Karpas-422 (cell line): ENCODE results near the gene CD7. TPM values are rescaled to one million over a fixed set of nuclear protein-coding genes. Genes with fewer than 3 reads are reported as not detected.

Source experiments
- DNase-seq: peaks from one replicate; pipeline ENCODE4 v3.0.0-alpha.2; 2015
- H2AFZ ChIP-seq: fragments of 200-600 bp; sonication (generic); 2 replicates; pipeline ENCODE4 v1.6.1; 2014; ENCODE audit warnings: antibody characterized with exemption, low read length, mixed read lengths
- H3K27ac ChIP-seq: fragments of 200-600 bp; sonication (generic); 2 replicates; pipeline ENCODE4 v1.5.1; 2014; ENCODE audit warnings: mild to moderate bottlenecking, low read length, moderate library complexity
- H3K27me3 ChIP-seq: fragments of 200-600 bp; sonication (generic); 2 replicates; pipeline ENCODE4 v1.6.1; 2014; ENCODE audit warnings: low read length, mixed read lengths
- H3K36me3 ChIP-seq: fragments of 200-600 bp; sonication (generic); 2 replicates; pipeline ENCODE4 v1.6.1; 2014; ENCODE audit warnings: low read length, mixed read lengths; ENCODE audit not compliant: insufficient read depth
- H3K4me1 ChIP-seq: fragments of 200-600 bp; sonication (generic); 2 replicates; pipeline ENCODE4 v1.6.1; 2014; ENCODE audit warnings: mild to moderate bottlenecking, low read length, mixed read lengths
- H3K4me2 ChIP-seq: fragments of 200-600 bp; sonication (generic); 2 replicates; pipeline ENCODE4 v1.6.1; 2014; ENCODE audit warnings: low read length, low read depth, mild to moderate bottlenecking; ENCODE audit not compliant: poor library complexity, severe bottlenecking
- H3K4me3 ChIP-seq: fragments of 200-600 bp; sonication (generic); 2 replicates; pipeline ENCODE4 v1.5.1; 2014; ENCODE audit warnings: mild to moderate bottlenecking, antibody characterized with exemption, low read length, mixed read lengths
- H3K79me2 ChIP-seq: fragments of 200-600 bp; sonication (generic); 2 replicates; pipeline ENCODE4 v1.6.1; 2014; ENCODE audit warnings: mild to moderate bottlenecking, low read length, mixed read lengths
- H3K9ac ChIP-seq: fragments of 200-600 bp; sonication (generic); 2 replicates; pipeline ENCODE4 v1.6.0; 2014; ENCODE audit warnings: low read length
- H3K9me2 ChIP-seq: fragments of 200-600 bp; sonication (generic), shearing (Covaris generic); replicated peaks from 2 replicates; pipeline ENCODE4 v1.6.0; 2014; ENCODE audit warnings: mild to moderate bottlenecking, low read length, moderate library complexity; ENCODE audit not compliant: insufficient read depth
- H3K9me3 ChIP-seq: fragments of 300-700, 200-600 bp; sonication (generic); 2 replicates; pipeline ENCODE4 v1.6.1; 2014; ENCODE audit warnings: low read length, mixed read lengths
- H4K20me1 ChIP-seq: fragments of 200-600 bp; sonication (generic); 2 replicates; pipeline ENCODE4 v1.6.1; 2014; ENCODE audit warnings: mild to moderate bottlenecking, antibody characterized with exemption, low read length, low read depth; ENCODE audit not compliant: insufficient read depth
- total RNA-seq: library from RNA; depleted of rRNA; stranded (reverse); fragments of >200 nt; shearing (Covaris generic); gene quantifications from 2 replicates; pipeline ENCODE4 v1.2.3, GENCODE V29; 2014; ENCODE audit warnings: low replicate concordance

The CD7 gene
- total RNA-seq, 1 experiment from 2014 or later = not detected

- Histone ChIP-seq H2AFZ (no peak overlapping the region), H4K20me1 (no peaks in the 10 kb centered on the region), H3K9me2 (no peaks in the 10 kb centered on the region), H3K4me2 (no peak overlapping the region), H3K9ac (no peak overlapping the region), H3K4me1 (peaks cover 34% of the 10 kb centered on the region), H3K27ac (no peak overlapping the region), H3K9me3 (no peaks in the 10 kb centered on the region), H3K27me3 (no peaks in the 10 kb centered on the region), H3K4me3 (no peak overlapping the region), H3K36me3 (no peaks in the 10 kb centered on the region), H3K79me2 (no peaks in the 10 kb centered on the region)
- no peak for DNase-seq
Observed at GRCh38 chr17:82294064-82294773, 23.2 kb downstream of the CD7 start.

DNA sequence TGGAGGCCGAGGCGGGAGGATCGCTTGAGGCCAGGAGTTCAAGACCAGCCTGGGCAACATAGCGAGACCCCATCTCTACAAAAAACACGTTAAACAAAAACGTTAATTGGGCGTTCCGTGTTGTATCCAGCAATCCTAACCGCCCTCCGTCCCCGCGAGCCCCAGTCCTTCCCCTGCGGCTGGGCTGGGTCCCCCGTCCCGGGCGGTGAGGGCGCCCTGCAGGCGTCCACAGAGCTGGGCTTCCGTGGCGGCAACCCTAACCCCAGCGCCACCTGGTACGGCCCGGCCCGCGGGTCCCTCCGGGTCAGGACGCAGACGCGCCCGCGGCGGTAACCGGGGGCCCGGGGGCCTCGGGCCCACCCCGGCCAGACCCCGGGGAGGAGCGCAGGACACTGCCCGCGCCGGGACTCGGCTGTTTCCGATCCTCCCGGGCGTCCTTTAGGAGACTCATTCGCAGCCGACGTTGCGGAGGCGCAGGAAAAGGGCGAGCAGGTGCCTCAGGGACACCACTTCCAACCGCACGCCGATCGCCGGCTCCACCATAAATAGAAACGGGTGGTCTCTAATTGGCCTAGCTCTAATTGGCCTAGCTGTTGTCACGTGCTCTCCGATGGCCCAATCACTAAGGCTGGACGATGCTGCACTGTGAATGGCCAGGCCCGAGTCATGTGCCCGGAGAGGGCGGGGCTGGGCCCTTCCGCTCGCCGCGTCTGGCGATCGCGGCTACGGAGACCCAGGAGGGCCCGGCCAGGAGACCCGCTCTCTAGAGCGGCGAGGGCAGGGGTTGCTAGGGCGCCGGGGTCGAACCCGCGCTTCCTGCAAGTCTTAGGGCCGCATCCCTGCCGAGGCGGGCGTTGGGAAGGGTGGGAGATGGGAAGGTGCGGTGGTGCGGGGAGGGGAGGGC is 24.9 kb downstream of the CD7 start:
- Histone ChIP-seq H3K9me2 (no peaks in the 10 kb centered on the region), H3K36me3 (no peaks in the 10 kb centered on the region), H3K27me3 (no peaks in the 10 kb centered on the region), H3K4me3 (peak overlapping the region; percentile 97), H3K4me2 (peak overlapping the region; percentile 99), H3K79me2 (no peaks in the 10 kb centered on the region), H3K9me3 (no peaks in the 10 kb centered on the region), H3K9ac (peak overlapping the region; percentile 97), H3K27ac (peak overlapping the region; percentile 65; the same call in 1 of the 2 replicates), H2AFZ (peak overlapping the region; percentile 95), H3K4me1 (peaks cover 22% of the 10 kb centered on the region), H4K20me1 (no peaks in the 10 kb centered on the region)
- peak; percentile 98 for DNase-seq

DNA sequence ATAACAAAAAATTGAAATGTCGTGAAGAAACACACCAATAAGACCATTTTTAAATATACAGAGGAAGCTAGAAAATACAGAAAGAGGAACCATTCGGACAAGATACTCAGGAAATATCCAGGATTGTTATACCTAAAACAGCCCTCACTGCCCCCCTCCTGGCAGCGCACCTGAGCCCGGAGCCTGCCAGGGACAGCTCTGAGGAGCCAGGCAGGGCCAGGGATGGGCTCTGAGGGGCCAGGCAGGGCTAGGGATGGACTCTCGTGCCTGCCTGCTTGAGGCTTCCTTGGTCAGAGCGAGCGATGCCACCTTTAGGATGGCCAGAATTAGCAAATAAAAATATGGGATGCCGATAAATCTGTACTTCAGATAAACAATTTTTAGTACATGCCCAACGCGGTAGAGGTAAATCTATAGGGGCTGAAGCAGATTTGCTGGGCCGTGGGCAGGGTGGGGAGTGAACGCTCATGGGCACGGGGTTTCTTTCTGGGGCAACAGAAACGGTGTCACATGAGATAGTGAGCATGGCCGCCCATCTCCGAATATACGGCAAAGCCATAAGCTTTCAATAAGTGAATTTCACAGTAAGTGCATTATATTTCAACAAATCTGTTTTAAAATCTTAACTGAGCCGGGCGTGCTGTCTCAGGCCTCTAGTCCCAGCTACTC is 25.7 kb downstream of the CD7 start:
- Histone ChIP-seq H3K9ac (peak overlapping the region; percentile 97), H3K27ac (no peak overlapping the region), H3K4me2 (peak overlapping the region; percentile 99), H3K36me3 (no peaks in the 10 kb centered on the region), H3K27me3 (no peaks in the 10 kb centered on the region), H3K4me1 (peaks cover 14% of the 10 kb centered on the region), H4K20me1 (no peaks in the 10 kb centered on the region), H3K79me2 (no peaks in the 10 kb centered on the region), H3K9me3 (no peaks in the 10 kb centered on the region), H2AFZ (peak overlapping the region; percentile 95; the same call in 1 of the 2 replicates), H3K4me3 (peak overlapping the region; percentile 97), H3K9me2 (no peaks in the 10 kb centered on the region)
- no peak for DNase-seq

- Histone ChIP-seq H3K79me2 (no peaks in the 10 kb centered on the region), H2AFZ (no peak overlapping the region), H3K27ac (no peak overlapping the region), H3K27me3 (no peaks in the 10 kb centered on the region), H4K20me1 (no peaks in the 10 kb centered on the region), H3K9me3 (no peaks in the 10 kb centered on the region), H3K36me3 (no peaks in the 10 kb centered on the region), H3K4me3 (no peak overlapping the region), H3K4me2 (no peak overlapping the region), H3K9me2 (no peaks in the 10 kb centered on the region), H3K4me1 (peaks cover 13% of the 10 kb centered on the region), H3K9ac (no peak overlapping the region)
- DNase-seq = no peak
Observed at GRCh38 chr17:82287868-82288801, 29.3 kb downstream of the CD7 start.

DNA sequence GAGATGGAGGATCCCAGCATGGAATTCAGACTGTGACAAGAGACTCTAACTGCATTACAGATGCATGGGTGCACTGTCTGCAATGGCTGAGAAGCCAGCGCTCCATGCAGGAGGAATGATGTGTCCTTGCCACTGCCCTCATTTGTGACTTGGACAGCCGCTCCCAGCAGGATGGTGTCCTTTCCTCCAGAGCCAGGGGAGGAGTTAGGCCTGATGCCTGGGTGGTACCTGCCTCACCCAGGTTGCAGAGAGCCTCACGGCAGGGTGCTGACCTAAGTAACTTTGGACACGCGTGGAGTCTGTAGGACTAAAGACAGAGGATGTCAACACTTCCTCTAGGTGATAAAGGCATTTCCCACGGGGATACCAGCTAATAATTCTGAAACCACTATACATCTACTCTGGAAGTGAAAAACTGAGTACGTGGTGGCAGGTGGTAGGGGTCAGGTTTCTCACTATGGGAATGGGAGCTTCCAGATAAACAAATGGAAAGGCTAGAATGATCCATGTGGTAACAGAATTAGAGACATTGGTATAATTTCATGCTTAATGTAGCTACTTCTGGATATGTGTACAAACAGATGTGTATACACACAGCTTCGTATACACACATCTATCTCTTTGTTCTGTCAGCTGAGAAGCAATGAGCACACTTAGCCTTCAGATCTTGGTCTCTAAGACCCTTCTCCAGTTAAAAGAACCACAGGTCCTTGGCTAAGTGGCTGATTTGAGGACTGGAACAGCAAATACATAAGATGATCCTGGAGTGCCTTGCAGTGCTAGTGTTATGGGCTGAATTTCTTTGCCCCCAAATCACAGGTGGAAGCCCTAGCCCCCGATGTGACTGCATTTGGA is 30.2 kb downstream of the CD7 start:
- DNase-seq = no peak
- H3K9ac ChIP-seq = no peak overlapping the region
- no peak overlapping the region for H2AFZ ChIP-seq

DNA sequence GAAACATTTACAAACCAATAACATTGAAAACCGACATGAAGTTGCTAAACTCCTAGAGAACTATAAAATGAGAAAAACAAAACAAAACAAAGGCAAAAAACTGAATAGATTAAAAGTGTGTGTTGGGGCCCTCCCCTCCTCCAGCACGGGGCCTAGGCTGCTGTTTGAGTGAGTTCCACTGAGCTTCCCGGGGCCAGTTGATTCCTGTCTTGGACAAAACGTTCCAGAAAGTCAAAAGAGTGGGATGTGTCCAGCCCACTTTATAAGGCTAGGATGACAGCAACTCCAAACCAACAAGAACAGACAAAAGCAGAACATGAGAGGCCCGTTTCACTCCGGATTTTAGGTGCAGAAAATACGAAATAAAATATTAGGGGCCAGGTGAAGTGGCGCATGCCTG is 32.3 kb downstream of the CD7 start:
- DNase-seq = no peak
- H3K9me2 ChIP-seq = no peaks in the 10 kb centered on the region
- no peak overlapping the region for H2AFZ ChIP-seq
- no peaks in the 10 kb centered on the region for H3K79me2 ChIP-seq
- no peak overlapping the region for H3K4me3 ChIP-seq
- H3K4me1 ChIP-seq = peaks cover 5% of the 10 kb centered on the region; the same call in 1 of the 2 replicates
- H3K9ac ChIP-seq = no peak overlapping the region
- H4K20me1 ChIP-seq = no peaks in the 10 kb centered on the region
- no peak overlapping the region for H3K4me2 ChIP-seq
- no peaks in the 10 kb centered on the region for H3K36me3 ChIP-seq
- H3K27me3 ChIP-seq = no peaks in the 10 kb centered on the region
- H3K9me3 ChIP-seq = no peaks in the 10 kb centered on the region
- no peak overlapping the region for H3K27ac ChIP-seq

More for the DNA sequence above, 30.2 kb downstream of the CD7 start:
- H3K4me3 ChIP-seq = no peak overlapping the region
- H3K27ac ChIP-seq = no peak overlapping the region
- H3K9me2 ChIP-seq = no peaks in the 10 kb centered on the region
- no peaks in the 10 kb centered on the region for H3K27me3 ChIP-seq
- no peaks in the 10 kb centered on the region for H3K79me2 ChIP-seq
- H4K20me1 ChIP-seq = no peaks in the 10 kb centered on the region
- no peaks in the 10 kb centered on the region for H3K9me3 ChIP-seq
- H3K4me2 ChIP-seq = no peak overlapping the region
- no peaks in the 10 kb centered on the region for H3K36me3 ChIP-seq
- peaks cover 12% of the 10 kb centered on the region for H3K4me1 ChIP-seq

DNA sequence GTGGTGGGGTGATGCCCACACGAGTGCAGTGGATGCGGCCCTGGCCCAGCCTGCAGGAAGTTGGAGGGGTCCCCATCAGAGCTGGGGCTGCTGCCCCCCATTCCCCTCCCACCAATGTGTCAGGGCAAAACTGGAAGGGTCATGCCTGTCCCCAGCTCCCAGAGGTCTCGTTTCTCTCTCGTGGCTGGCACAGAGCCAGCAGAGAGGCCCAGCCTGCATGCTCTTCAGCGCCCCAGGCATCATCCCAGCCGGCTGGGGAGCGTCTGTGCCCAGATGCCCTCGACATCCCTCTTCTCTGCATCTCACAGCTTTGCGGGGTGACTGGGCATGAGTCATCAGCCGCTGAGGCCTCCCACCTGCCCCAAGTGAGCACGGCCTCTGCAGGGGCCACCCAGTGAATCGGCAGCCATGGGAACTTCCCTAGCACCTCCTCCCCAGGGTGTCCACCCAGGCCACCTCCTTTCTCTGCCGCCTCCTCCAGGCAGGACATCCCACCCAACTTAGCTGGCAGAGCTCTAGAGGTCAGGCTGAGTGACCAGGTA is 34.1 kb downstream of the CD7 start:
- H3K4me3 ChIP-seq = no peak overlapping the region
- H3K79me2 ChIP-seq = no peaks in the 10 kb centered on the region
- no peaks in the 10 kb centered on the region for H3K9me2 ChIP-seq
- H3K27ac ChIP-seq = no peak overlapping the region
- no peaks in the 10 kb centered on the region for H4K20me1 ChIP-seq
- no peaks in the 10 kb centered on the region for H3K36me3 ChIP-seq
- H3K4me2 ChIP-seq = no peak overlapping the region
- no peak overlapping the region for H2AFZ ChIP-seq
- peaks cover 5% of the 10 kb centered on the region; the same call in 1 of the 2 replicates for H3K4me1 ChIP-seq
- H3K9me3 ChIP-seq = no peaks in the 10 kb centered on the region
- DNase-seq = peak; percentile 42
- H3K27me3 ChIP-seq = no peaks in the 10 kb centered on the region
- peak overlapping the region; percentile 2; the same call in 1 of the 2 replicates for H3K9ac ChIP-seq
